Hematopoietic multipotent progenitor cell treated with erythropoietin and hydrocortisone succinate and interleukin-3 and kit ligand, for 8 days (in vitro differentiated cells): ENCODE data around the gene CAND1.

Source experiments
- DNase-seq: peaks from one replicate; pipeline ENCODE4 v3.0.0-alpha.2; 2015

The CAND1 gene

DNA sequence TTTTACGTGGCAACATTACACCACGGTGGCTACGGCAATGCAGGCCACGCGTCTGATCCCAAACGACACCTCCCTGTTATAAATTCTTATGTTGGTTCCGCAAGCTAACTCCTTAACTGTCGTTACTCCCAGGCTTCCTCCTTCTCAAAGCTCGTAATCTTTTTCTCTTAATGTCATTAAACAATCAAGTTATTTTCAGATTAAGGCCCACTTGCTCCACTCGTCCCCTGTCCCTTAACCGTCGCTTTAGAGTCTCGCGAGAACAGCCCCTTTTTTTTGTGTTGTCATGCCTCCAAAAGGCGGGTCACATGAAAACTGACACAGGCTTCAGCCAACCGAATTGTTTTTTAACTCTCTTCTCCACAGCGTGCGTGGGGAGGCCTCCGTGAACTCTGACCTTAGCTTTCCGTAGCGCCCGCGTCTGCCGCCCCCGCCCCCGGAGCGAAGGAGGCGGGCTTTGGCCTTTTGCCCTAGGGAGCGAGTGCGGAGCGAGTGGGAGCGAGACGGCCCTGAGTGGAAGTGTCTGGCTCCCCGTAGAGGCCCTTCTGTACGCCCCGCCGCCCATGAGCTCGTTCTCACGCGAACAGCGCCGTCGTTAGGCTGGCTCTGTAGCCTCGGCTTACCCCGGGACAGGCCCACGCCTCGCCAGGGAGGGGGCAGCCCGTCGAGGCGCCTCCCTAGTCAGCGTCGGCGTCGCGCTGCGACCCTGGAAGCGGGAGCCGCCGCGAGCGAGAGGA is at the start of gene CAND1:
TSS of gene CAND1 (plus strand) at position 463 of the 737 bp plus-strand sequence. CDS start 360 bp downstream, outside the sequence.
- DNase-seq: peak; percentile 99

DNA sequence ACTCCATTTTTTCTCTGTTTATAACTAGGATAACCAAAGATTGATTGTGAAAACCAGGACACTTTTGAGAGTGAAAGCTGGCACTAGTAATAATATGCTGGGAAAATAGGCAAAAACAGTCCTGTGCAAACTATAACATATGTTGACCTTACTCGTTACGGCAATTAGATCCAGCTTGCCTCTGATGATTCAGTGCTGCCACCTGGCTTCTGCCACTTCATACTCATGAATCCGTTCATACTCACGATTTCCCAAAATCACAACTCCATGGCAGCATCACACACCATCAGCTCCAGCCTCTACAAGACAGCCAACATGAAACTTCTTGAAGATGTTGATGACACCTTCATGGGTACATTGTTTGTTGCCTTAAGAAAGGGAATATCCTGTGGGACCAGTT is 49.1 kb upstream of the CAND1 start:
- no peak for DNase-seq

GRCh38 chr12:67222302-67222701 is 46.9 kb upstream of the CAND1 start:
- DNase-seq: no peak

DNA sequence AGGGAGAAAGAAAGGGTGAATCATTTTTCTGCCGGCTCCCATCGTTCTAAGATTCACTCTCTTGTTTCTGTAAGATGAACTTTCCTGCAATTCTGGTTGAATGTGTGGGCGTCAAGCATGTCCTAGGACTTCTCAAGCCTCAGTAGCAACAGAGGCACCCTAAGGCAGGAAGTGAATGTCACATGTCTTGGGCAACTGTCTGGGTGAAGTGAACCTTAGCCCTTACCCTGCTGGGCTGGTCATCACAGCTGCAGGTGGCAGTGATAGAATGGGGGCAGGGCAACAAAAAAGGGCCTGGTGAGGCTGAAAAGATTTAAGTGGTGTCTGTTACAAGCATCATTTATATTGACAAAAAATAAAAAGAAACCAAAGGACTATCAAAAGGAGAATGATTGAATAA is 45.9 kb upstream of the CAND1 start:
- no peak for DNase-seq

GRCh38 chr12:67237231-67237630 is 31.9 kb upstream of the CAND1 start:
- no peak for DNase-seq

GRCh38 chr12:67239061-67239460 is 30.1 kb upstream of the CAND1 start:
- DNase-seq: no peak

GRCh38 chr12:67241482-67241881 is 27.7 kb upstream of the CAND1 start:
- DNase-seq: no peak

DNA sequence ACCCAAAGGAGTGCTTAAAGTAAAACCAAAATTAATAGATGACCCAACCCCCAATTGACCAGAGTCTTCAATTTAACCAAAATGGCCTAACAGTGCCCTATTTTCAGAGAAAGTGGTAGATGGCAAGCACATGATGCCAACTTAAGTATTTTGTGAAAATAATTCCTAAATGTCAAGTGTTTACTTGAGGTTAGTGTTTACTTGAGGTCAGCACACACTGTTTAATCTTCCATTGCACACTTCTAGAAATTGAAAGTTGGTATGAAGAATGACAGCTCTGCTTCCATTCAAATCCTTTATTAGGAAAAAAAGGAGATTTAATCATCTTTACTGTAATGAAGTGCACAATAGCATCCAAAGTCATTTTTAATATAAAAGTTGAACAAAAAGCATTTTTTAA is 25.9 kb upstream of the CAND1 start:
- no peak for DNase-seq

- peak; percentile 69 for DNase-seq
Measured at GRCh38 chr12:67245571-67245970, 23.6 kb upstream of the CAND1 start.

DNA sequence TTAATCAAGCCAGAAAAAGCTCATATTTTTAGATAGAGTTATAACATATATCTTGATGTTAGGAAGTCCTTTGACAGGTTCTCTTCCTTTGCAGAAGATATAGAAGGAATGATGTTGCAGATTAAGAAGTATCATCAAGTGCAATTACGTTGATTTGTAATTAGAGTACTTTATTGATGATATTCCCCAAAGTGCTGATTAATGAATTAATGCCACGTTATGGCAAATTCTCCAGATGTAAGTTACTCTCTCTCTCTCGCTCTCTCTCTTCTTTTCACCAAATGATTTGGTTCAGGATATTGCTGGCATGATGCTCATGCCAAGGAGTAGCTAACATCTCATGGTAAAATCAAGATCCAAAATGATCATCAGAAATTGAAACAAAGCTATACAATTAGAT is 18.1 kb upstream of the CAND1 start:
- no peak for DNase-seq

DNA sequence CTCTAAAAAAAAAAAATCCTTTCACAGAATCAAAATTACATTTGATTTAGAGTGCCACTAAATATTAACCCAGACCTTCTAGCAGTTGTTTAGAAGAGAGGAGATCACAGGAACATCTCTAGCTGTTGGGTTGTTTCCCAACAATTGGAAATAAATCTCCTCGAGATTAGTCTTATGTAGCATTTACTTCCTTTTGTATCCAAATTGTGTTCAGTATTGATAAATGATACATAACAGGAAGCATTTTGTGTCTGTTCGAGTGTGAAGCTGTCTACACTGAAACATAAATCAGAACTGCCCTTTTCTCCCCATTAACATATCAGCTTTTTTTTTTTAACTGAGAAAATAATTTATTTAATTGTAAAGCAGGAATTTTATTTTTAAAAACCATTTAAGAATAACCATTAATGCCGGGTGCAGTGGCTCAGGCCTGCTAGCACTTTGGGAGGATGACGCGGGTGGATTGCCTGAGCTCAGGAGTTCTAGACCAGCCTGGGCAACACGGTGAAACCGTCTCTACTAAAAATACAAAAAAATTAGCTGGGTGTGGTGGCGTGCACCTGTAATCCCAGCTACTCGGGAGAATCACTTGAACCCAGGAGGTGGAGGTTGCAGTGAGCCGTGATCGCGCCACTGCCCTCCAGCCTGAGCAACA is 14.7 kb upstream of the CAND1 start:
- DNase-seq: no peak

DNA sequence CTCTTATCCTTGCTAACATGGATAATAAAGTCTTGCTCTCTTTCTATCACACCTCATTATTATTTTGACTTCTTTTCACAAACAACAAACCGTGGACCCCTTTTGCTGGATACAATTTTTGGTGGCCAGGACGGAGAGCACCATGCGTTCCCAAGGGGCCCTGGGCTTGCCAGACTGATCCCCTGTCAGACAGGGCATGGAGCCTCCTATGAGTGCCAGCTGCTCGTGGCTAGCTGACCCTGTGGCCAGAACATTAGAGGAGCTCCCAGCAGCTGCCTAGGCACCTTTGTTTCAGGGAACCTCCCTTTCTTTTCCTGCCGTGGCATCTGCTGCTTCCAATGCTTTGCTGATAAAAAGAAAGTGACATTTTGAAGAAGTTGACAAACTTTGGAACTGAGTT is 12.5 kb upstream of the CAND1 start:
- no peak for DNase-seq

DNA sequence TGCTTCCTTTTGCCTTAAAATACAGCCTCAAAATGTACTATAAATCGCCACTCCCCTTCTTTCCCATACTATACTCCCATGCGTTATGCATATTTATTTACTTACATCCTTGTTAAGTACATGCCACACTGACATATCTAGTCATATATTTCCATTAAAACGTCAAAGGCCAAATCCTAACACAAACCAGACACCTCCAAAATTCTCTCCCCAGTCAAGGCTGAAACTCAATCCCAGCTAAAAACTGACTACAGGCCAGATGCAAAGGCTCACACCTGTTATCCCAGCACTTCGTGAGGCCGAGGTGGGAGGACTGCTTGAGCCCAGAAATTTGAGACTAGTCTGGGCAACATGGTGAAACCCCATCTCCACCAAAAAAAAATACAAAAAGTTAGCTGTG is 5.7 kb upstream of the CAND1 start:
- DNase-seq: no peak

DNA sequence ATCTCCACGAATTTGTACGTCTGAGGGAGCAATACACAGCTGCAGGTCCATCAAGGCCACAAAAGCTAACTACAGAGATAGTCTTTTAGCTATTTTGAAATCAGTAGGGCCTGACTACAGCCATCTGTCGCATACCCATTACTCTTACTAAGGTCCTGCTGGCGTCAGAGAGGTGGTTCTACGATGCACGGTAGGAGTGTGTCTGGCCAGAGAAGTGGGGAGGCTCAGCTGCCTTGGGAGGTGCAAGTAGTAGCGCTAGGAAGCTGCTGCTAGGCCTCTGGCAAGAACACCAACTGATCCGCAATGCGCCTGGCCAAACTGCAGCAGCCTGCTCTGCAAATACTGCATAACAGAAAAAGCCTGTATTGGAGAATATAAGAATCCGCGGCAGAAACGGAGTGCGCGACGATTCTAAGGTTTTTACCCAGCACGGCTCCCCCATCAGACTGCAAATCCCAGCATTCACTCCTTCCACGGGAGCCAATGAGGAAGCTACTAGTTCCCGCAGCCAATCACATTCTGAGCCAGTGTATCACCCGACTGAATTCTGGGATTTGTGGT is 743 bp upstream of the CAND1 start:
- peak; percentile 99 for DNase-seq

DNA sequence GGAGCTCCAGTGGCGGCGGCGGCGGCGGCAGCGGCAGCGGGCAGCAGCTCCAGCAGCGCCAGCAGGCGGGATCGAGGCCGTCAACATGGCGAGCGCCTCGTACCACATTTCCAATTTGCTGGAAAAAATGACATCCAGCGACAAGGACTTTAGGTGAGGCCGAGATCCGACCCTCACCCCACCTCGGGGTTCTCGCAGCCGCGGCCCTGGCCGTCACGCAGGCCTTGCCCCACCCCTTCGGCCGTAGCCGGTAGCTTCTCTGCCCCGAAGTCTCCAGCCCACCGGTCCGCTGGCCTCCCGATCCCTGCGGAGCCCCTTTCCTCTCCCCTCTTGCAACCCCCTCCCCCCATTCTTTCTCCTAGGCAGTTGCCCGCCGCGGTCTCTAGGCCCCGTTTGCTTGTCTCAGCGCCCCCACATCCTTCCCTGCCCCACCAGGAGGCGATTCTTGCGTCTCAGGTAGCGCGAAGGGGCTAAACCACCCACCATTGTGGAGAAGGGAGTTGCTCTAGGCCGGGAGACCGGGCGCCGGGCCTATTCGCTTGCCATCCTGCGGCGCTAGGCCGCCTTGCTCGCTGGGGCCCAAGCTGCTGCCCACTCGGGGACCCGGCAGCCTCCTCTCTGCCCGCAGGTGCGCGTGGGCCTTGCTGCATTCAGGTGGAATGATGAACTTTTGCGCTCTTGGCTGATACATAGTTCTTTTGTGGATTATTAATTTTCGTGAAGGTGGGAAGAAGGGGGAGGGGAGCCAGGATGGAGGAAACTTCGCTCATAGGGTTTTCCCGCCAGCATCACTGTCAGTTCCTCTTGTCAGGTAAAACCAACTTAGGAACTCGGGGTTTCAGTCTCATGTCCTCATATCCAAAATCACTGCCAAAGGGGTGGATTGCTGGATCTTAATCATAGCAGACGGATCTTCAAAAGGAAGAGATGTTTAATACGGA is 745 bp downstream of the CAND1 start:
- DNase-seq: peak; percentile 51

DNA sequence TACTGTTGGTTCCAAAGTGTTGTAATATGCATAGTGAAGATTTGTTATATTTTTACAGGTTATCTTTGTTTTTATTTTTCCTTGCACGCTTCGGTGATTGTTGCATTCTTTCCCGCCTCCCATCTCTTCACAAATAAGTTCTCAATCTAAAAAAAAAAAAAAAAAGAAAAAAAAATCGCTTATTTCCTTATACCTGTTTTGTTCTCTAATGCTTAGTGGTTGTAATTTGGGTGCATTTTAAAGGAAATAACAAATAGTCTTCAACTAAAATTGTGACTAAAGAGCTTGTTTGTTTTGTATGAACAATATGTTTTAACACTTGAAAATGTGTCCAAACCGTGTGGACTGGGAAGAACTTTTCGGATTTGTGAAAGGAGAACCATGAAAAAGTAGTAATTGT is 1.5 kb downstream of the CAND1 start:
- DNase-seq: no peak

DNA sequence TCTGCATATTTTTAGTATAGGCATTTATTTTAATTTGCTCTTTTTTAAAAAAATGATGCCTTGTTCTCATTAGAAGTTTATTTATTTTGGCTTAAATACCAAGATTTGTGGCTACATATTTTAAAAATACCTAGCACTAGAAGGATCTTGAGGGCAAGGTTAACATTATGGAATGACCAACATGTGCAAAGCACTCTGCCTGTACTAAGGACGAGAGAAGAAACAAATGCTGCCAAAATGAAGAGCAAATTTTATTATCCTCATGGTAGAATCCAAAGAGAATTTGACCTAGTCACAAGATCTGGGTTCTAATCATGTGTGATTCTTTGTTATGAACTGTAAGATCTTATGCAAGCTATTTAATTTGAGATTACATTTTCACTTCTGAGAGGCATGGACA is 2.8 kb downstream of the CAND1 start:
- no peak for DNase-seq

- no peak for DNase-seq
Measured at GRCh38 chr12:67274186-67274585, 5.0 kb downstream of the CAND1 start.

DNA sequence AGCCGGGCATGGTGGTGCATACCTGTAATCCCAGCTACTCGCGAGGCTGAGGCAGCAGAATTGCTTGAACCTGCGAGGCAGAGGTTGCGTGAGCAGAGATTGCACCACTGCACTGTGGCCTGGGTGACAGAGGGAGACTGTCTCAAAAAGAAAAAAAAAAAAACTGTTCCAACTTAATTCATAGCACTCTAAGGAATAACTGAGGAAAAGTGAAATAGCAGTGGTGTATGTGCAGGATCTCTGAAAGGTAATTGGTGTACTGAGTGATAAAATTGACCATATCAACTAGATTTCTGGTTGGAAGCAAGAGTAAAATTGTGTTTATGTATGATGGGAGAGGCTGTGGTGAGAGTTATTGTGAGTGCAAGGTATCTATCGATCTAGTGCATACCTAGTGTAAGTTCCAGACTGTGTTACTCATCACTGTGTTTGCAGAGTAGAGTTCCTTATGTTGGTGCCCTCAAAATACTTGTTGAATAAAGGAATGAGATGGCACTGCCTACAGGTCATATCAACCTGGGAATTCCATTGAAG is 6.3 kb downstream of the CAND1 start:
- DNase-seq: no peak

- no peak for DNase-seq
Measured at GRCh38 chr12:67276421-67276820, 7.3 kb downstream of the CAND1 start.

- DNase-seq: no peak
Measured at GRCh38 chr12:67279637-67280036, 10.5 kb downstream of the CAND1 start.

GRCh38 chr12:67280088-67280487 is 10.9 kb downstream of the CAND1 start:
- no peak for DNase-seq

DNA sequence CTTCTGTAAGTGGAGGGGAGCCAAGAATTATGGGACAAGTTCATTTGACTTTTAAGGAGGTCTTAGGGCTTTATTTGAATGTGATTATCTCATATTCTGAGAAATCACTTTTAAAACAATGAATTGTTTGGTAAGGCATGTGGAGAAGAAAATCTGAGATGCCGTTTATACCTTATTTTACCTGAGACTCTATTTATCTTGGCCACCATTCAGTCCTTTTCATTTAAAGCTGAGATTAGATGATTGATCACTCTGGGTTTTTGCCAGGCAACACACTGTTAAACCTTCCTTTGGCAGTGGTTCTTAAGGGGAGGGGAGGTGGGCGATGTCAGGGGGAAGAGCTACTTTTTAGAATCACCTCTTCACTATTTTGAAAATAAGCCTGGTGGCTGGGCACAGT is 11.4 kb downstream of the CAND1 start:
- DNase-seq: no peak
